HG02610 (cell line): Measurements from ENCODE around the gene HOXA9.

Source experiments
- ATAC-seq: cut with Tn5 transposase; IDR thresholded peaks from one replicate; pipeline ENCODE4 v1.9.1; 2021; ENCODE audit warnings: mild to moderate bottlenecking, moderate library complexity; ENCODE audit not compliant: unreplicated experiment

The HOXA9 gene

GRCh38 chr7:27188386-27189294, 23.3 kb upstream of the HOXA9 start:
- no peak for ATAC-seq

GRCh38 chr7:27187475-27188385, 22.4 kb upstream of the HOXA9 start:
- ATAC-seq: no peak

- no peak for ATAC-seq
Observed at GRCh38 chr7:27186668-27187474, 21.5 kb upstream of the HOXA9 start.

- ATAC-seq: no peak
Observed at GRCh38 chr7:27185854-27186667, 20.7 kb upstream of the HOXA9 start.

GRCh38 chr7:27185013-27185853, 19.9 kb upstream of the HOXA9 start, which contains the start of gene HOXA11:
Gene HOXA11, minus strand, starts transcription at chr7:27185232. Its CDS starts 88 bp downstream, at chr7:27185144.
- no peak for ATAC-seq

- no peak for ATAC-seq
Observed at GRCh38 chr7:27184337-27185012, 19.1 kb upstream of the HOXA9 start.

- no peak for ATAC-seq
Observed at GRCh38 chr7:27183682-27184336, 18.5 kb upstream of the HOXA9 start.

GRCh38 chr7:27182861-27183681, 17.7 kb upstream of the HOXA9 start:
- no peak for ATAC-seq

- ATAC-seq: no peak
Observed at GRCh38 chr7:27182285-27182841, 17.0 kb upstream of the HOXA9 start.

- ATAC-seq: no peak
Observed at GRCh38 chr7:27181795-27182275, 16.5 kb upstream of the HOXA9 start.

GRCh38 chr7:27180431-27181420, 15.4 kb upstream of the HOXA9 start:
- no peak for ATAC-seq

- no peak for ATAC-seq
Observed at GRCh38 chr7:27179503-27180430, 14.4 kb upstream of the HOXA9 start.

- ATAC-seq: no peak
Observed at GRCh38 chr7:27179030-27179429, 13.7 kb upstream of the HOXA9 start.

- ATAC-seq: no peak
Observed at GRCh38 chr7:27178366-27178765, 13.0 kb upstream of the HOXA9 start.
